GM23338 (cell line): ENCODE measurements around the gene ADCYAP1.

Source experiments
- CREB1 ChIP-seq: fragments of 250-450 bp; sonication (Bioruptor Pico); IDR thresholded peaks from 2 replicates; pipeline ENCODE4 v1.5.0; 2020; ENCODE audit warnings: low read depth, mild to moderate bottlenecking, moderate library complexity
- ETS1 ChIP-seq: IDR thresholded peaks from 2 replicates; pipeline ENCODE4 v1.6.1; 2016; ENCODE audit warnings: antibody characterized with exemption
- EZH2 ChIP-seq: fragments of 200-600 bp; sonication (generic); IDR thresholded peaks from one replicate; pipeline ENCODE4 v1.8.0; 2017; ENCODE audit warnings: antibody characterized with exemption, mild to moderate bottlenecking, low read depth; ENCODE audit not compliant: unreplicated experiment
- EZH2phosphoT487 ChIP-seq: fragments of 200-600 bp; sonication (generic); IDR thresholded peaks from one replicate; pipeline ENCODE4 v1.8.1; 2018; ENCODE audit warnings: antibody characterized with exemption; ENCODE audit not compliant: unreplicated experiment
- JUNB ChIP-seq: IDR thresholded peaks from one replicate; pipeline ENCODE4 v1.6.1; 2016; ENCODE audit warnings: antibody characterized with exemption; ENCODE audit not compliant: unreplicated experiment
- NANOG ChIP-seq: IDR thresholded peaks from 2 replicates; pipeline ENCODE4 v1.6.1; 2016; ENCODE audit warnings: antibody characterized with exemption, borderline replicate concordance
- POLR2AphosphoS5 ChIP-seq: IDR thresholded peaks from 2 replicates; pipeline ENCODE4 v1.6.1; 2016; ENCODE audit warnings: antibody characterized with exemption, low read depth
- STAT1 ChIP-seq: IDR thresholded peaks from one replicate; pipeline ENCODE4 v1.6.1; 2016; ENCODE audit warnings: antibody characterized with exemption; ENCODE audit not compliant: unreplicated experiment
- ZNF114 ChIP-seq: fragments of 250-450 bp; sonication (Bioruptor Pico); IDR thresholded peaks from 2 replicates; pipeline ENCODE4 v1.5.0; 2020; ENCODE audit warnings: mild to moderate bottlenecking, moderate library complexity
- ZNF331 ChIP-seq: fragments of 250-450 bp; sonication (Bioruptor Pico); IDR thresholded peaks from 2 replicates; pipeline ENCODE4 v1.5.0; 2020; ENCODE audit warnings: low read depth, mild to moderate bottlenecking, moderate library complexity
- TF ChIP-seq, protein P1 (sequence below), 2 experiments: fragments of 200-600 bp in 1 of 2; sonication (generic) in 1 of 2; conservative IDR thresholded peaks; 2 replicates each; pipeline versions ENCODE4 v1.5.1 to v1.6.1; 2016 to 2017; ENCODE audit warnings: antibody characterized with exemption in 2 of 2, low read depth in 2 of 2, mild to moderate bottlenecking in 2 of 2, moderate library complexity in 1 of 2
- TF ChIP-seq, protein P2 (sequence below): IDR thresholded peaks from one replicate; pipeline ENCODE4 v1.6.1; 2018; ENCODE audit warnings: antibody characterized with exemption; ENCODE audit not compliant: unreplicated experiment
- TF ChIP-seq, protein P3 (sequence below): fragments of 250-450 bp; sonication (Bioruptor Pico); IDR thresholded peaks from 2 replicates; pipeline ENCODE4 v1.5.0; 2020; ENCODE audit warnings: mild to moderate bottlenecking, moderate library complexity

DNA sequence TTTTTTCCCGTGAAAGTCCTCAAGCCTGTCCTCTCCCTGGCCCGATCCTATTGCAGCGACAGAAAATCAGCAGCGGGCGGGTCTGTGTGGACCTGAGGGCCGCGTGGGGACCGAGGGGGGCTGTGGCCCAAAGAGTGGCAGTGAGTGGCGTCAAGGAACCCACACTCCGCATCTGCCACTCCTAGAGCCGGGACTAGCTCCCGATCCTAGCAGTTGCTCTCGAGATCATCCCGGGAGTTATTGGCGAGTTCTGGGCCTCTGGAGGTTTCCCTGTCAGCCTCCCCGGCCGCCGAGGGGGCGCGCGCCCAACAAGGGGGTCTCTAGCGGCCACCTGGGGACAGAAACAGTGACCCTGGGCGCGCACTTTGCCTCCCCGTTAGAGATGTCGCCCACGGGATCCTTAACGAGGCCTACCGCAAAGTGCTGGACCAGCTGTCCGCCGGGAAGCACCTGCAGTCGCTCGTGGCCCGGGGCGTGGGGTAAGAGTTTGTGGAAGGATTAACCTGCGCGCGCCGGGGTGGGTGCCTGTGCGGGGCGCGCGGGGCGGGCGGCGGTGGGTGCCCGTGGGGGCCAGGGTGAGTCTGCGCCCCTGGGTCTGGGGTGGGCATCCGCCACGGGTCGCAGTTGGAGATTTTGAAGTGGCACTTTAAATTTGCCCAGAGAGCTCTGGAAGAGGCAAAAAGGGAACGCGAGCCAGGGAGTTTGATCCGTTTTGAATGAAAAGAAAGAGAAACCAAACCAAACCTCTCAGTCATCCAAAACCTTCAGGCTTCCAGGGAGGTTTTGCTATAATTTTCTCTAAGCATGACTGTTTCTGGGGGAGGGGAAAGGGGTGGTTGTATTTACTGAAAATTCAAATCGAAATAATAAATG, 3.5 kb downstream of the ADCYAP1 start:
- TF ChIP-seq, protein P1, sequence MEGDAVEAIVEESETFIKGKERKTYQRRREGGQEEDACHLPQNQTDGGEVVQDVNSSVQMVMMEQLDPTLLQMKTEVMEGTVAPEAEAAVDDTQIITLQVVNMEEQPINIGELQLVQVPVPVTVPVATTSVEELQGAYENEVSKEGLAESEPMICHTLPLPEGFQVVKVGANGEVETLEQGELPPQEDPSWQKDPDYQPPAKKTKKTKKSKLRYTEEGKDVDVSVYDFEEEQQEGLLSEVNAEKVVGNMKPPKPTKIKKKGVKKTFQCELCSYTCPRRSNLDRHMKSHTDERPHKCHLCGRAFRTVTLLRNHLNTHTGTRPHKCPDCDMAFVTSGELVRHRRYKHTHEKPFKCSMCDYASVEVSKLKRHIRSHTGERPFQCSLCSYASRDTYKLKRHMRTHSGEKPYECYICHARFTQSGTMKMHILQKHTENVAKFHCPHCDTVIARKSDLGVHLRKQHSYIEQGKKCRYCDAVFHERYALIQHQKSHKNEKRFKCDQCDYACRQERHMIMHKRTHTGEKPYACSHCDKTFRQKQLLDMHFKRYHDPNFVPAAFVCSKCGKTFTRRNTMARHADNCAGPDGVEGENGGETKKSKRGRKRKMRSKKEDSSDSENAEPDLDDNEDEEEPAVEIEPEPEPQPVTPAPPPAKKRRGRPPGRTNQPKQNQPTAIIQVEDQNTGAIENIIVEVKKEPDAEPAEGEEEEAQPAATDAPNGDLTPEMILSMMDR (conservative IDR thresholded peaks at IDR 0.05; ENCODE audit: low read depth in 2 of 2) = no peak
- TF ChIP-seq EZH2 (peak; percentile 85), STAT1 (no peak), CREB1 (CRISPR knock-in tag) (no peak), JUNB (no peak), EZH2phosphoT487 (no peak), POLR2AphosphoS5 (no peak), ZNF114 (CRISPR knock-in tag) (no peak), ZNF331 (CRISPR knock-in tag) (no peak), ETS1 (no peak), NANOG (no peak)
- TF ChIP-seq, protein P2, sequence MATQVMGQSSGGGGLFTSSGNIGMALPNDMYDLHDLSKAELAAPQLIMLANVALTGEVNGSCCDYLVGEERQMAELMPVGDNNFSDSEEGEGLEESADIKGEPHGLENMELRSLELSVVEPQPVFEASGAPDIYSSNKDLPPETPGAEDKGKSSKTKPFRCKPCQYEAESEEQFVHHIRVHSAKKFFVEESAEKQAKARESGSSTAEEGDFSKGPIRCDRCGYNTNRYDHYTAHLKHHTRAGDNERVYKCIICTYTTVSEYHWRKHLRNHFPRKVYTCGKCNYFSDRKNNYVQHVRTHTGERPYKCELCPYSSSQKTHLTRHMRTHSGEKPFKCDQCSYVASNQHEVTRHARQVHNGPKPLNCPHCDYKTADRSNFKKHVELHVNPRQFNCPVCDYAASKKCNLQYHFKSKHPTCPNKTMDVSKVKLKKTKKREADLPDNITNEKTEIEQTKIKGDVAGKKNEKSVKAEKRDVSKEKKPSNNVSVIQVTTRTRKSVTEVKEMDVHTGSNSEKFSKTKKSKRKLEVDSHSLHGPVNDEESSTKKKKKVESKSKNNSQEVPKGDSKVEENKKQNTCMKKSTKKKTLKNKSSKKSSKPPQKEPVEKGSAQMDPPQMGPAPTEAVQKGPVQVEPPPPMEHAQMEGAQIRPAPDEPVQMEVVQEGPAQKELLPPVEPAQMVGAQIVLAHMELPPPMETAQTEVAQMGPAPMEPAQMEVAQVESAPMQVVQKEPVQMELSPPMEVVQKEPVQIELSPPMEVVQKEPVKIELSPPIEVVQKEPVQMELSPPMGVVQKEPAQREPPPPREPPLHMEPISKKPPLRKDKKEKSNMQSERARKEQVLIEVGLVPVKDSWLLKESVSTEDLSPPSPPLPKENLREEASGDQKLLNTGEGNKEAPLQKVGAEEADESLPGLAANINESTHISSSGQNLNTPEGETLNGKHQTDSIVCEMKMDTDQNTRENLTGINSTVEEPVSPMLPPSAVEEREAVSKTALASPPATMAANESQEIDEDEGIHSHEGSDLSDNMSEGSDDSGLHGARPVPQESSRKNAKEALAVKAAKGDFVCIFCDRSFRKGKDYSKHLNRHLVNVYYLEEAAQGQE = no peak
- TF ChIP-seq, protein P3, sequence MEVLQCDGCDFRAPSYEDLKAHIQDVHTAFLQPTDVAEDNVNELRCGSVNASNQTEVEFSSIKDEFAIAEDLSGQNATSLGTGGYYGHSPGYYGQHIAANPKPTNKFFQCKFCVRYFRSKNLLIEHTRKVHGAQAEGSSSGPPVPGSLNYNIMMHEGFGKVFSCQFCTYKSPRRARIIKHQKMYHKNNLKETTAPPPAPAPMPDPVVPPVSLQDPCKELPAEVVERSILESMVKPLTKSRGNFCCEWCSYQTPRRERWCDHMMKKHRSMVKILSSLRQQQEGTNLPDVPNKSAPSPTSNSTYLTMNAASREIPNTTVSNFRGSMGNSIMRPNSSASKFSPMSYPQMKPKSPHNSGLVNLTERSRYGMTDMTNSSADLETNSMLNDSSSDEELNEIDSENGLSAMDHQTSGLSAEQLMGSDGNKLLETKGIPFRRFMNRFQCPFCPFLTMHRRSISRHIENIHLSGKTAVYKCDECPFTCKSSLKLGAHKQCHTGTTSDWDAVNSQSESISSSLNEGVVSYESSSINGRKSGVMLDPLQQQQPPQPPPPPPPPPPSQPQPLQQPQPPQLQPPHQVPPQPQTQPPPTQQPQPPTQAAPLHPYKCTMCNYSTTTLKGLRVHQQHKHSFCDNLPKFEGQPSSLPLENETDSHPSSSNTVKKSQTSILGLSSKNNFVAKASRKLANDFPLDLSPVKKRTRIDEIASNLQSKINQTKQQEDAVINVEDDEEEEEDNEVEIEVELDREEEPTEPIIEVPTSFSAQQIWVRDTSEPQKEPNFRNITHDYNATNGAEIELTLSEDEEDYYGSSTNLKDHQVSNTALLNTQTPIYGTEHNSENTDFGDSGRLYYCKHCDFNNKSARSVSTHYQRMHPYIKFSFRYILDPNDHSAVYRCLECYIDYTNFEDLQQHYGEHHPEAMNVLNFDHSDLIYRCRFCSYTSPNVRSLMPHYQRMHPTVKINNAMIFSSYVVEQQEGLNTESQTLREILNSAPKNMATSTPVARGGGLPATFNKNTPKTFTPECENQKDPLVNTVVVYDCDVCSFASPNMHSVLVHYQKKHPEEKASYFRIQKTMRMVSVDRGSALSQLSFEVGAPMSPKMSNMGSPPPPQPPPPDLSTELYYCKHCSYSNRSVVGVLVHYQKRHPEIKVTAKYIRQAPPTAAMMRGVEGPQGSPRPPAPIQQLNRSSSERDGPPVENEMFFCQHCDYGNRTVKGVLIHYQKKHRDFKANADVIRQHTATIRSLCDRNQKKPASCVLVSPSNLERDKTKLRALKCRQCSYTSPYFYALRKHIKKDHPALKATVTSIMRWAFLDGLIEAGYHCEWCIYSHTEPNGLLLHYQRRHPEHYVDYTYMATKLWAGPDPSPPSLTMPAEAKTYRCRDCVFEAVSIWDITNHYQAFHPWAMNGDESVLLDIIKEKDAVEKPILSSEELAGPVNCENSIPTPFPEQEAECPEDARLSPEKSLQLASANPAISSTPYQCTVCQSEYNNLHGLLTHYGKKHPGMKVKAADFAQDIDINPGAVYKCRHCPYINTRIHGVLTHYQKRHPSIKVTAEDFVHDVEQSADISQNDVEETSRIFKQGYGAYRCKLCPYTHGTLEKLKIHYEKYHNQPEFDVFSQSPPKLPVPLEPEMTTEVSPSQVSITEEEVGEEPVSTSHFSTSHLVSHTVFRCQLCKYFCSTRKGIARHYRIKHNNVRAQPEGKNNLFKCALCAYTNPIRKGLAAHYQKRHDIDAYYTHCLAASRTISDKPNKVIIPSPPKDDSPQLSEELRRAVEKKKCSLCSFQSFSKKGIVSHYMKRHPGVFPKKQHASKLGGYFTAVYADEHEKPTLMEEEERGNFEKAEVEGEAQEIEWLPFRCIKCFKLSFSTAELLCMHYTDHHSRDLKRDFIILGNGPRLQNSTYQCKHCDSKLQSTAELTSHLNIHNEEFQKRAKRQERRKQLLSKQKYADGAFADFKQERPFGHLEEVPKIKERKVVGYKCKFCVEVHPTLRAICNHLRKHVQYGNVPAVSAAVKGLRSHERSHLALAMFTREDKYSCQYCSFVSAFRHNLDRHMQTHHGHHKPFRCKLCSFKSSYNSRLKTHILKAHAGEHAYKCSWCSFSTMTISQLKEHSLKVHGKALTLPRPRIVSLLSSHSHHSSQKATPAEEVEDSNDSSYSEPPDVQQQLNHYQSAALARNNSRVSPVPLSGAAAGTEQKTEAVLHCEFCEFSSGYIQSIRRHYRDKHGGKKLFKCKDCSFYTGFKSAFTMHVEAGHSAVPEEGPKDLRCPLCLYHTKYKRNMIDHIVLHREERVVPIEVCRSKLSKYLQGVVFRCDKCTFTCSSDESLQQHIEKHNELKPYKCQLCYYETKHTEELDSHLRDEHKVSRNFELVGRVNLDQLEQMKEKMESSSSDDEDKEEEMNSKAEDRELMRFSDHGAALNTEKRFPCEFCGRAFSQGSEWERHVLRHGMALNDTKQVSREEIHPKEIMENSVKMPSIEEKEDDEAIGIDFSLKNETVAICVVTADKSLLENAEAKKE = no peak
